ENCODE data around the gene DPYSL3.

Gene DPYSL3

DNA sequence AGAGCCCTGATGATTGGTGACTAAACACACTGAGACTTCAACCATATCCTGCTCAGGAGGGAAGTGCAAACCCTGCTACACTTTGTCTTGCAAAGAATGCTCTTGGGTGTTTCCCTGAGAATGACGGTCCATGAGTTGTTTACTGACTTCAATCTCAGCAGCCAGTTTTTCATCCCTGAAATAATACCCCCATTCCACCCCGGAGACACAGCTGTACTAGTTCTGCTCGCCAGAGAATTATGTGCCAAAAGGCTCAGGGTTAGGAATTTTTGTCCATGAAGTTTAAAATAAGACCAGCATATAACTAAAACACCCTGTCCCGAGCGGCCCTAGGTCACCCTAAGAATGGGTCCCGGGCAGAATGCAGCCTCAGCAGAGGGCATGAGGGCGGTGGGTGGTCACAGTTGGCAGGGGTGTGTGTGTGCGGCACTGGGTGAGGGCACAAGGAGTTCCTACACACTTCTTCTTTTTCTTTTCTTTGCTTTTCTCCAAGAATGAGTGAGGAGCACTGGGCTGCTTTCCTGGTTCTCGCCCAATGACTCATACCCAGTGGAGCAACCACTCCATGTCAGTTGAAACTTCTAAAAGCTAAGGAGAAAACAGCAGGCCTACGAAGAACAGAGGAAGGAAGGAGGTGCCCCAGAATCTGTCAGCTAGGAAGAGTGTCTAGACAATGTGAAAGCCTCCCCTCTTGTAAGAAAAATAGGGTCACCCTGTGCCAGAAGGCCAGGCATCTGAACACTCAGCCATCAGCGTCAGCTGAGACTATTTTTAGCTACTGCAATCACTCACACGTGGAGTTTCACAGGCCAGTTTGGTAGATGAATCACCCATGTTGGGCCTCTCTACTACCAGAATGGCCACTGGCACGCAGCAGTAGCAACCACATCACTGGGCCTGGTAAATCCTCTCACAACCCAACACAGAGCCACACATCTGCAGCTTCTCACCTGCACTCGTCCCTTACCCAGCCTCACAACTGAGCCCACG is 105.9 kb downstream of the DPYSL3 start:
- no peak for DNase-seq (ENCODE audit: low read depth in 2 of 2)

DNA sequence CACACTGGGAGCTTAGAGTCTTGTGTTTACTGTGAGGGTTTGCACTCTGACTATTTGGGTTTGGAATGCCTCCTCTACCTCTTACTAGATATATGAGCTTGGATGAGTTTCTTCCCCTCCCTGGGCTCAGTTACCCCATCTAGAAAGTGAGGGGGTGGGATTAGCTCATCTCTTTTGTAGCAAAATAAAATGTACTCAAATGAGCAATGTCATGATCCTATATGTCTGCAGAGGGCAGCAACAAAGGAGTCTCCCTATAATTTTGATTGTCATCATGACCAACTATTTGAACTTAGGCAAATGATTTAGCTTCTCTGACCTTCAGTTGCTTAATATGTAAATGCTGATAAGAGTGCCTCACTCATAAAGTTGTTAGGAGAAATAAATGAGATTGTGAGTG is 109.0 kb downstream of the DPYSL3 start:
- no peak for DNase-seq (ENCODE audit: low read depth in 2 of 2)

DNA sequence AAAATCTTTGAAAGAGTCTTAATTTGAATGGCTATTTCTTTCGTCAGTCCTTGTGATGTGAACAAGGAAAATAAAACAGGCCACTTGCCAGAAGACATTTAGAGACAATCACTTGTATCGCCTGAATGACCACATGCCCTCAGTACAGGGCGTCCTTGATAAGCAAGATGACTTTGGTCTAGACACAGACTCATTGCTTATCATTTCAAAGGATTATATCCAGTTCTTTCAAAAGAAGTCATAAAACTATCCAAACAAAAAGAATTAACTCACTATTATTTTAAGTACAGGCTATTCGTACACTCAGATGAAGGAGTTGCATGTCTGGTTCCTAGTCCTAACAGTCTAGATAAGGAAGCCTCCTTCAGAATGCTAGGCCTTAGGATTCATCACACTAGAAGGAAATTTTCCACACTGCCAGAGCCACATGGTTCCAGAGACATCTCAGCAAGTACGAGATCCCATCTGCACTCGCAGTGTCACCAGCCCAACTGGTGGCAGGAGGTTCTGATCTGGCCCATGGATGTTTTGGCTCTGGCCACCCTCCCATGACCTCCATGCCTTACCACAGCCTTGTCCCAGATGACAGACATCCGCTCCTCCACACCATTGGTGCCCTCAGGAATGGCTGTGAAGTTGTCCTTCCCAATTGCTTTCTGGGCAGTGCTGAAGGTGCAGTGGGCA is 109.6 kb downstream of the DPYSL3 start:
- DNase-seq (ENCODE audit: low read depth in 2 of 2): no peak

DNA sequence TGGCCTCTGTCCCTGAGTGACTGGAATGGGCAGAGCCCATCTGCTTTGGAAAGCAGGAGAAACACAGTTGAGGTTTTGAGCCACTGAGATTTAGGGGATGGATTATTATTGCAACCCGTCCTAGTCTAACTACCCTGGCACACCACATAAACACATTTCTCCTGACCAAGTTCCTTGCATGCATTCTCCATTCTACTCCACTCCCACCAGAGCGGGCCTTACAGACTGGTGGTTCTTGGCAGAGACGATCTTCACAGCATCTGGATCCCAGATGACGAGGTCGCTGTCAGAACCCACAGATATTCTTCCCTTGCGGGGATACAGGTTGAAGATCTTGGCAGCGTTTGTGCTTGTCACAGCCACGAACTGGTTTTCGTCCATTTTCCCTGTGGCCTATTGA is 111.0 kb downstream of the DPYSL3 start:
- no peak for DNase-seq (ENCODE audit: low read depth in 2 of 2)

GRCh38 chr5:147397616-147398015 is 112.3 kb downstream of the DPYSL3 start:
- DNase-seq (ENCODE audit: low read depth in 2 of 2): no peak

- DNase-seq (ENCODE audit: low read depth in 2 of 2): no peak
Observed at GRCh38 chr5:147396070-147396823, 113.6 kb downstream of the DPYSL3 start.

DNA sequence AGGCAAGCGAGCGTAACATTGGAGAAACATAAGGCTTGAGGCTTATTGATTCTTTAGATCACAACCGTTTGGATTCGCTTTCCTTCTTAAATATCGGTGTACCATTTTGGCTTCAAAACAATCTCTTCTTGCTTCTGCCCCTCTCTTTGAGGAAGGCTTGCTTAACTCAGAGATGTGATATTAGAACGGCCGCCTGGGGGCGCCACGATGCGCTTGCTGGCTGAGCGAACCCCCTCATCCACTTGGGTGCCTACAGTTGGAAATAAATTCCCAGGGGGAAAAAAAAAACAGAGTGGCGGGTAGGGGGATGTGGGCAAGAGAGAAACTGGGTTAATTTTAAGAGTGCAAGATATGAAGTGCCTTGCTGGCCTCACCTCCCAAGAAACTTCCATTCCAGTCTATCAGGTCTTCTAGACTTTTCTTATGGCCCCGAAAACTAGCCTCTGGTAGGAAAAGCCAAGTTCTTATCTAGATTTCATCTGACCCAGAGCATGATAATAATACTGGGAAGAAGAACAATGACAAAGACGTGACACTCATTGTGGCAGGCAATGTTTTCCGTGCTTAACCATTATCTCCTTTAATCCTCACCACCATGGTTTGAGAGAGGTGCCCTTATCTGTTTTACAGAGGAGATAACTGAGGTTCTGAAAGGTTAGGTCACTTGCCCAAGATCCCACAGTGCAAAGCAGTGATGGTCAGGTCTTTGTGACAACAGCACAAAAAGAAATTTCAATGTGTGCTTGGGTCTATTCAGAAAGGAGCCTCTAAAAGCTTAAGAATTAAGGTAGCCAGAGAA is 115.8 kb downstream of the DPYSL3 start:
- no peak for DNase-seq (ENCODE audit: low read depth in 2 of 2)

DNA sequence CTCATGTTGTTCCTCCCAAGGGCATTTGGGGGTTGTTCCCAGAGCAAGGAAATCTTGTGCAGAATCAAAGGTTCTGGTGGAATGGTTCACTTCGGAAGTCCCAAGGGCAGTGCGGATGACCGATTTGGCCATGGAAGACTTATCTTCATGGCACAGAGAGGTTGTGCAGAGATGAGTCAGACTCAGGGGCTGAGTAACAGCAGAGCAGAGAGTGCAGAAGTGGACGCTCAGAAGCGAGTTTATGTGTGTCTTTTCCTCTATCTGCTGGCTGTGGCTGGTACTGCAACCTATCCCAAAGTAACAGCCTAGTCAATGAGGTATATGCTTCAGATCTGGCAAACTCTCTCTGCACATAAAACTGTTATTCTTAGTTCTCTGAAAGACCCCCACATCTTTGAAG is 118.1 kb downstream of the DPYSL3 start:
- DNase-seq (ENCODE audit: low read depth in 2 of 2): no peak

GRCh38 chr5:147390654-147391225 is 119.1 kb downstream of the DPYSL3 start:
- no peak for DNase-seq (ENCODE audit: low read depth in 2 of 2)

GRCh38 chr5:147388184-147389108 is 121.4 kb downstream of the DPYSL3 start:
- DNase-seq (ENCODE audit: low read depth in 2 of 2): no peak

- DNase-seq (ENCODE audit: low read depth in 2 of 2): no peak
Observed at GRCh38 chr5:147387109-147387508, 122.8 kb downstream of the DPYSL3 start.

GRCh38 chr5:147384346-147385193 is 125.3 kb downstream of the DPYSL3 start:
- no peak for DNase-seq (ENCODE audit: low read depth in 2 of 2)

DNA sequence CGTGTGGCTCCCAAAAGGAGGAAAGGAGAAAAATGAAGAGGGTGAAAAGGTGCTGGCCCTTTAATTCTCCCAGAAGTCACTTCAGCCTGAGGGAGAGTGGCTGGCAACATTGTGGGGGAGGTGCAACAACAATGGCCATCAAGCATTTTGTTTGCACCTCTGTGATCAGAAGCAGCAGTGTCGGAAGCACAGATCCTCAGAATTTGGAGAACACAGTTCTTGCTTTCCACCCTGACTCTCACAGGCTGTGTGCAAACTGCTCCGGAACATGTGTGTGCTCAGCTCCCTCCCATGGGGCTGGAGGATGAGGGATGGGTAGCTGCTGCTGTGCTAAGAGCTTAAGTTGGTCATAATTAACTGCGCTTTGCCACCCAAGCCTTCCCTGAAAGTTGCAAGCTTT is 127.1 kb downstream of the DPYSL3 start:
- no peak for DNase-seq (ENCODE audit: low read depth in 2 of 2)

DNA sequence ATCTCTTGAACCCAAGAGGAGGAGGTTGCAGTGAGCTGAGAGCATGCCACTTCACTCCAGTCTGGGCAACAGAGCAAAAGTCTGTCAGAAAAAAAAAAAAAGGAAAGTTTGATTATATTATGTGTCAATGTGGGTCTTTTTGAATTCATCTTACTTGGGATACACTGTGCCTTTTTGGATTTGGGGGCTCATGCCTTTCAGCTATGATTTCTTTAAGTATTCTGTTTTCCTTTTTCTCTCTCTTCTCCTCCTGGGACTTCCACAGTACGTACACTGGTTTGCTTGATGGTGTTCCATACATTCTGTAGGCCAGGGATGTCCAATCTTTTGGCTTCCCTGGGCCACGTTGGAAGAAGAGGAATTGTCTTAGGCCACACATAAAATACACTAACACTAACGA is 128.3 kb downstream of the DPYSL3 start:
- no peak for DNase-seq (ENCODE audit: low read depth in 2 of 2)

DNA sequence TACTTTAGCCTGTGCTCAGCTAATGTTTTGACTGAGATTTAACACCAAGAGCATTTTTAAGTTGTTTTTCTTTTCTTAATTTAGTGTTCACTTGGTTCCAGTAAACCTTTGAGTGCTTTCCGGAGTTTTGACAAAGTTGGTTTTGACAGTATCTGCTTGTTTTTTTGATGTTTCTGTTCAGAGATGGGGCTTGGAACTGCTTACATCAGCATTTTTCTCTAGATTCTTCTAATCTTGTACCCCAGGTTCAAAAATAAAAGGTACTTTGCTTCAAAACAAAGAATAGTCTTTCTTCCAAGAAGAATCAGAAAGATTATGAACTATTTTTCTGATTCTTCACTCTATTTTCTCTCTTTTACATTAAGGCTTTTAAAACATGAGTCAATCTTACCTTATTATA is 132.2 kb downstream of the DPYSL3 start:
- DNase-seq (ENCODE audit: low read depth in 2 of 2): no peak

DNA sequence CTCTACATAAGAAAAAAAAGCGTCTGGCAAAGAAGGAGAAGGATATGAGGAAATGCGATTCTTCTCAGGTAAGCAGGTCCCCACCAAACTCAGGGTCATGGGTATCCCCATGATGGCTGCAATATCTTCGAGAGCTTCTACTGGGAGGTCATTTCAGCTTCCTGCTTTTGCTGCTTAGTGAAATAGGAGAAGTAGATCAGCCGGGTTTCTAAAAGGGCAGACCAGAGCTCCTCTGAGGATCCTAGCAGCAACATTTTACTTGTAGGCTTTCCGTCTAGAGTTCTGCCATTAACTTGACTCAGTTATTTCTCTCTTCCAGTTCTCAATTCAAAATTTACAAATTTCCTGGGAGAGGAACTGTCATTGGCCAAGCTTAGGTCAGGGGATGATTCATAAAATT is 134.7 kb downstream of the DPYSL3 start:
- no peak for DNase-seq (ENCODE audit: low read depth in 2 of 2)

DNA sequence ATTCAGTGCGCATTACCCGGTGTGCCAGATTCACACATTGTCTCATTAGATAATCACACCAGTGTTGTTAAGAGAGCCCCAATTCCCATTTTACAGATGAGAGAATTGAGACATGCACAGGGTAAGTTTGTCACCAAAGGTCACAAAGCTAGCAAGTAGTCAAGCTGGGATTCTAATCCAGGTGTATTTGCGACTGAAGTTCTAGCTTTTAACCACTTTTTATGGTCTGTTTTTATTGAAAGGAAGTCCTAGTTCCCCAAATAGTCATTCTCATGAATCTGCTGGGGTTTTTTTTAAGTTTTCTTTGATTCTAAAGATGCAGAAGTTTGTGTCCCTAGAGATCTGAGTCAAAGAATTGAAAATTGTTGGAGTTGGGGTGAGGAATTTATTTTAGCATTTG is 136.5 kb downstream of the DPYSL3 start:
- no peak for DNase-seq (ENCODE audit: low read depth in 2 of 2)

DNA sequence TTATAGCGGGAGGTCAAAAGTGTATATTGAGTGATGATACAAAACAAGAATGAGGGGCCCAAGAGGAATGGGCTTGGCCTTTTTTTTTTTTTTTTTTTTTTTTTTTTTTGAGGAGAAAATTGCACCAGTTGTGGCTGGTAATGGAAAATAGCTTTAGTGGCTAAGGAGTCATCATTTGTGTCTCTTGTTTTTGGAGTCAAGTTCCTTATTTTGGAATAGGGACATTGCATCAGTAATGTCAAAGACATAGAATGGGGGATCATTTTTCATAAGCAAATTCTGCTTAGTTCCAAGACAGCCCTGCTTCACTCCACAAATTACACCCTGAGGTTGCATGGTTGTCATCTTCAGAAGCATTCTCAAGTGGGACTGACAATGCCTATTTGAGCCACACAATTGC is 137.7 kb downstream of the DPYSL3 start:
- no peak for DNase-seq (ENCODE audit: low read depth in 2 of 2)

GRCh38 chr5:147371290-147371689 is 138.6 kb downstream of the DPYSL3 start:
- no peak for DNase-seq (ENCODE audit: low read depth in 2 of 2)
